ENCODE data around the gene C1orf52. TPM values are rescaled to one million over a fixed set of nuclear protein-coding genes. Genes with fewer than 3 reads are reported as not detected.
A peak's percentile ranks its signal among the peaks of the same experiment; 100 is the strongest.

C1orf52 gene
- total and polyA plus RNA-seq, 9 of the 15 experiments (the other 6 are each of a cell fraction or from before 2014, with no cell fraction given), result 17.0 to 38.5 (median 33.0) TPM

DNA sequence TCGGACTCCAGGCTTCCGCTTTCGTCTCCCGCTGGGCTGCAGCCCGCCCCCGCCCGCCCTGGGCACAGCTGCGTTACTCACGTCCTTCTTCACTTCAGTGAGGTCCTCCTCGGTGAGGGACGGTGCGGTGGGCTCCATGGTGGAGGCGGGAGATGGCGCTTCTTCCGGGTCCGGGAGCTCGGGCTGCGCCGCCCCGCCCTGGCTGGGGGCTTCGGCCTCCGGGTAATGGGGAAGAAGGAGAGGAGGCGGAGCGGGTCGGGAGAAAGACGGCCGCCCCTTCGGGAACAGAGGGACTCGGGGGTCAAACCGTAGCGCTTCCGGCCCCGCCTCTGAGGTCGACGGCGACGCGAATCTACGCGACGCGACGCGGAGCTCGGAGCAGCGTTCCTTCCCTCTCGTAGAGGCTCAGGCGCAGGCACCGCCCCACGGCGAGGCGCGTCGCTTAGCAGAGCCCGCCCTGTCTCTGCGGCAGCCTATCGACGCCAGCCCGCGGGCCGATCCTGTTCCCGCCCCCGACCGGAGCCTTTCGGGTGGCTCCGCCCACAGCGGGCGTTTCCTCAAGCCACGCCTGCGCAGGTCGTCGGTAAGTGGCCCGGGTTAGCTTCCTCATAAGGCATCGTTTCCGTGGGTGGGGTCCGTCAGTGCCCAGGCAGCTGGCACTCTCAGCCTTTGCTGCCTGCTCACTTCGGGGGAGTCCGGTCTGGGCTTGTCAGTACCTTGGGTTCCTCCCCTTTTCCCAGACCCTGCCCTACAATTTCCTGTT, 16.9 kb upstream of the C1orf52 start, which contains the start of gene BCL10 (continued):
- TF ChIP-seq, protein P1, sequence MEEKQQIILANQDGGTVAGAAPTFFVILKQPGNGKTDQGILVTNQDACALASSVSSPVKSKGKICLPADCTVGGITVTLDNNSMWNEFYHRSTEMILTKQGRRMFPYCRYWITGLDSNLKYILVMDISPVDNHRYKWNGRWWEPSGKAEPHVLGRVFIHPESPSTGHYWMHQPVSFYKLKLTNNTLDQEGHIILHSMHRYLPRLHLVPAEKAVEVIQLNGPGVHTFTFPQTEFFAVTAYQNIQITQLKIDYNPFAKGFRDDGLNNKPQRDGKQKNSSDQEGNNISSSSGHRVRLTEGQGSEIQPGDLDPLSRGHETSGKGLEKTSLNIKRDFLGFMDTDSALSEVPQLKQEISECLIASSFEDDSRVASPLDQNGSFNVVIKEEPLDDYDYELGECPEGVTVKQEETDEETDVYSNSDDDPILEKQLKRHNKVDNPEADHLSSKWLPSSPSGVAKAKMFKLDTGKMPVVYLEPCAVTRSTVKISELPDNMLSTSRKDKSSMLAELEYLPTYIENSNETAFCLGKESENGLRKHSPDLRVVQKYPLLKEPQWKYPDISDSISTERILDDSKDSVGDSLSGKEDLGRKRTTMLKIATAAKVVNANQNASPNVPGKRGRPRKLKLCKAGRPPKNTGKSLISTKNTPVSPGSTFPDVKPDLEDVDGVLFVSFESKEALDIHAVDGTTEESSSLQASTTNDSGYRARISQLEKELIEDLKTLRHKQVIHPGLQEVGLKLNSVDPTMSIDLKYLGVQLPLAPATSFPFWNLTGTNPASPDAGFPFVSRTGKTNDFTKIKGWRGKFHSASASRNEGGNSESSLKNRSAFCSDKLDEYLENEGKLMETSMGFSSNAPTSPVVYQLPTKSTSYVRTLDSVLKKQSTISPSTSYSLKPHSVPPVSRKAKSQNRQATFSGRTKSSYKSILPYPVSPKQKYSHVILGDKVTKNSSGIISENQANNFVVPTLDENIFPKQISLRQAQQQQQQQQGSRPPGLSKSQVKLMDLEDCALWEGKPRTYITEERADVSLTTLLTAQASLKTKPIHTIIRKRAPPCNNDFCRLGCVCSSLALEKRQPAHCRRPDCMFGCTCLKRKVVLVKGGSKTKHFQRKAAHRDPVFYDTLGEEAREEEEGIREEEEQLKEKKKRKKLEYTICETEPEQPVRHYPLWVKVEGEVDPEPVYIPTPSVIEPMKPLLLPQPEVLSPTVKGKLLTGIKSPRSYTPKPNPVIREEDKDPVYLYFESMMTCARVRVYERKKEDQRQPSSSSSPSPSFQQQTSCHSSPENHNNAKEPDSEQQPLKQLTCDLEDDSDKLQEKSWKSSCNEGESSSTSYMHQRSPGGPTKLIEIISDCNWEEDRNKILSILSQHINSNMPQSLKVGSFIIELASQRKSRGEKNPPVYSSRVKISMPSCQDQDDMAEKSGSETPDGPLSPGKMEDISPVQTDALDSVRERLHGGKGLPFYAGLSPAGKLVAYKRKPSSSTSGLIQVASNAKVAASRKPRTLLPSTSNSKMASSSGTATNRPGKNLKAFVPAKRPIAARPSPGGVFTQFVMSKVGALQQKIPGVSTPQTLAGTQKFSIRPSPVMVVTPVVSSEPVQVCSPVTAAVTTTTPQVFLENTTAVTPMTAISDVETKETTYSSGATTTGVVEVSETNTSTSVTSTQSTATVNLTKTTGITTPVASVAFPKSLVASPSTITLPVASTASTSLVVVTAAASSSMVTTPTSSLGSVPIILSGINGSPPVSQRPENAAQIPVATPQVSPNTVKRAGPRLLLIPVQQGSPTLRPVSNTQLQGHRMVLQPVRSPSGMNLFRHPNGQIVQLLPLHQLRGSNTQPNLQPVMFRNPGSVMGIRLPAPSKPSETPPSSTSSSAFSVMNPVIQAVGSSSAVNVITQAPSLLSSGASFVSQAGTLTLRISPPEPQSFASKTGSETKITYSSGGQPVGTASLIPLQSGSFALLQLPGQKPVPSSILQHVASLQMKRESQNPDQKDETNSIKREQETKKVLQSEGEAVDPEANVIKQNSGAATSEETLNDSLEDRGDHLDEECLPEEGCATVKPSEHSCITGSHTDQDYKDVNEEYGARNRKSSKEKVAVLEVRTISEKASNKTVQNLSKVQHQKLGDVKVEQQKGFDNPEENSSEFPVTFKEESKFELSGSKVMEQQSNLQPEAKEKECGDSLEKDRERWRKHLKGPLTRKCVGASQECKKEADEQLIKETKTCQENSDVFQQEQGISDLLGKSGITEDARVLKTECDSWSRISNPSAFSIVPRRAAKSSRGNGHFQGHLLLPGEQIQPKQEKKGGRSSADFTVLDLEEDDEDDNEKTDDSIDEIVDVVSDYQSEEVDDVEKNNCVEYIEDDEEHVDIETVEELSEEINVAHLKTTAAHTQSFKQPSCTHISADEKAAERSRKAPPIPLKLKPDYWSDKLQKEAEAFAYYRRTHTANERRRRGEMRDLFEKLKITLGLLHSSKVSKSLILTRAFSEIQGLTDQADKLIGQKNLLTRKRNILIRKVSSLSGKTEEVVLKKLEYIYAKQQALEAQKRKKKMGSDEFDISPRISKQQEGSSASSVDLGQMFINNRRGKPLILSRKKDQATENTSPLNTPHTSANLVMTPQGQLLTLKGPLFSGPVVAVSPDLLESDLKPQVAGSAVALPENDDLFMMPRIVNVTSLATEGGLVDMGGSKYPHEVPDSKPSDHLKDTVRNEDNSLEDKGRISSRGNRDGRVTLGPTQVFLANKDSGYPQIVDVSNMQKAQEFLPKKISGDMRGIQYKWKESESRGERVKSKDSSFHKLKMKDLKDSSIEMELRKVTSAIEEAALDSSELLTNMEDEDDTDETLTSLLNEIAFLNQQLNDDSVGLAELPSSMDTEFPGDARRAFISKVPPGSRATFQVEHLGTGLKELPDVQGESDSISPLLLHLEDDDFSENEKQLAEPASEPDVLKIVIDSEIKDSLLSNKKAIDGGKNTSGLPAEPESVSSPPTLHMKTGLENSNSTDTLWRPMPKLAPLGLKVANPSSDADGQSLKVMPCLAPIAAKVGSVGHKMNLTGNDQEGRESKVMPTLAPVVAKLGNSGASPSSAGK (IDR thresholded peaks at IDR 0.05), result no peak
- TF ChIP-seq TRIM24 (IDR thresholded peaks at IDR 0.05) (peak in 1 of 2 experiments; percentile 52; a peak in 1 of 4 replicates), FOXA3 (CRISPR knock-in tag; conservative IDR thresholded peaks at IDR 0.05 in 1 of 2, IDR thresholded peaks at IDR 0.05 in 1 of 2) (no peak), XRCC3 (IDR thresholded peaks at IDR 0.05) (no peak), ZNF217 (CRISPR knock-in tag; IDR thresholded peaks at IDR 0.05) (no peak), POLR2AphosphoS5 (IDR thresholded peaks at IDR 0.05; ENCODE audit: control insufficient read depth, insufficient read depth, low read depth, low read length) (peak; percentile 14; the same call in 1 of the 2 replicates), ZNF436 (CRISPR knock-in tag; IDR thresholded peaks at IDR 0.05) (no peak), SOX6 (IDR thresholded peaks at IDR 0.05) (no peak), FIP1L1 (IDR thresholded peaks at IDR 0.05; ENCODE audit: low read depth, low read length, poor library complexity, severe bottlenecking) (peak; percentile 60)
- TF ChIP-seq, protein P2, sequence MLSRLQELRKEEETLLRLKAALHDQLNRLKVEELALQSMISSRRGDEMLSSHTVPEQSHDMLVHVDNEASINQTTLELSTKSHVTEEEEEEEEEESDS (CRISPR knock-in tag; IDR thresholded peaks at IDR 0.05), result no peak
- TF ChIP-seq, protein P3, sequence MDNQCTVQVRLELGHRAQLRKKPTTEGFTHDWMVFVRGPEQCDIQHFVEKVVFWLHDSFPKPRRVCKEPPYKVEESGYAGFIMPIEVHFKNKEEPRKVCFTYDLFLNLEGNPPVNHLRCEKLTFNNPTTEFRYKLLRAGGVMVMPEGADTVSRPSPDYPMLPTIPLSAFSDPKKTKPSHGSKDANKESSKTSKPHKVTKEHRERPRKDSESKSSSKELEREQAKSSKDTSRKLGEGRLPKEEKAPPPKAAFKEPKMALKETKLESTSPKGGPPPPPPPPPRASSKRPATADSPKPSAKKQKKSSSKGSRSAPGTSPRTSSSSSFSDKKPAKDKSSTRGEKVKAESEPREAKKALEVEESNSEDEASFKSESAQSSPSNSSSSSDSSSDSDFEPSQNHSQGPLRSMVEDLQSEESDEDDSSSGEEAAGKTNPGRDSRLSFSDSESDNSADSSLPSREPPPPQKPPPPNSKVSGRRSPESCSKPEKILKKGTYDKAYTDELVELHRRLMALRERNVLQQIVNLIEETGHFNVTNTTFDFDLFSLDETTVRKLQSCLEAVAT (IDR thresholded peaks at IDR 0.05), result 0 out of 4 replicates have a peak, but pooled peaks of 1 of the 2 experiments have one; percentile 9
- TF ChIP-seq, protein P4, sequence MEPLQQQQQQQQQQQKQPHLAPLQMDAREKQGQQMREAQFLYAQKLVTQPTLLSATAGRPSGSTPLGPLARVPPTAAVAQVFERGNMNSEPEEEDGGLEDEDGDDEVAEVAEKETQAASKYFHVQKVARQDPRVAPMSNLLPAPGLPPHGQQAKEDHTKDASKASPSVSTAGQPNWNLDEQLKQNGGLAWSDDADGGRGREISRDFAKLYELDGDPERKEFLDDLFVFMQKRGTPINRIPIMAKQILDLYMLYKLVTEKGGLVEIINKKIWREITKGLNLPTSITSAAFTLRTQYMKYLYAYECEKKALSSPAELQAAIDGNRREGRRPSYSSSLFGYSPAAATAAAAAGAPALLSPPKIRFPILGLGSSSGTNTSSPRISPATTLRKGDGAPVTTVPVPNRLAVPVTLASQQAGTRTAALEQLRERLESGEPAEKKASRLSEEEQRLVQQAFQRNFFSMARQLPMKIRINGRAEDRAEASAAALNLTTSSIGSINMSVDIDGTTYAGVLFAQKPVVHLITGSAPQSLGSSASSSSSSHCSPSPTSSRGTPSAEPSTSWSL (CRISPR knock-in tag; IDR thresholded peaks at IDR 0.05; ENCODE audit: borderline replicate concordance), result no peak
